Keratinocyte (primary cell): ENCODE data around the gene SCAPER. TPM values are rescaled to one million over a fixed set of nuclear protein-coding genes. Genes with fewer than 3 reads are reported as not detected.

Experiments used
- DNase-seq: peaks from one replicate; pipeline ENCODE4 v3.0.0-alpha.2; 2011; ENCODE audit warnings: low read depth, missing footprints, low spot score
- FAIRE-seq: peaks from 2 replicates; lab custom pipeline; 2011; peaks lifted over from hg19 to GRCh38; lab: Jason Lieb, UNC
- H2AFZ ChIP-seq: 2 replicates; pipeline ENCODE4 v1.6.0; 2012; ENCODE audit warnings: low read length, control low read depth, inconsistent platforms; ENCODE audit not compliant: control insufficient read depth
- H3K27ac ChIP-seq: 2 replicates; pipeline ENCODE4 v1.5.1; 2011; ENCODE audit warnings: low read length; ENCODE audit not compliant: control insufficient read depth, insufficient read depth
- H3K27me3 ChIP-seq: 3 replicates; pipeline ENCODE4 v1.6.0; 2011; ENCODE audit warnings: low read length; ENCODE audit not compliant: control insufficient read depth, insufficient read depth; ENCODE audit errors: extremely low read depth
- H3K36me3 ChIP-seq, 2 experiments: 2 replicates in 1 of 2; 3 replicates in 1 of 2; pipeline ENCODE4 v1.5.1; 2011; ENCODE audit warnings: low read length in 2 of 2, mild to moderate bottlenecking in 1 of 2; ENCODE audit not compliant: control insufficient read depth in 2 of 2, insufficient read depth in 2 of 2; ENCODE audit errors: extremely low read depth in 1 of 2
- H3K4me1 ChIP-seq: 3 replicates; pipeline ENCODE4 v1.5.1; 2011; ENCODE audit warnings: low read length; ENCODE audit not compliant: control insufficient read depth, insufficient read depth; ENCODE audit errors: extremely low read depth
- H3K4me2 ChIP-seq: 3 replicates; pipeline ENCODE4 v1.6.0; 2011; ENCODE audit warnings: low read depth, low read length; ENCODE audit not compliant: control insufficient read depth, insufficient read depth; ENCODE audit errors: extremely low read depth
- H3K4me3 ChIP-seq, 3 experiments: fragments of 200-600 bp in 1 of 3; sonication (generic) in 1 of 3; 2 replicates in 2 of 3; 3 replicates in 1 of 3; pipeline ENCODE4 v1.5.1; 2011 to 2016; ENCODE audit warnings: low read length in 3 of 3, mild to moderate bottlenecking in 3 of 3, control low read depth in 2 of 3, inconsistent platforms in 1 of 3, low read depth in 1 of 3, mixed read lengths in 1 of 3, mixed run types in 1 of 3, moderate library complexity in 1 of 3; ENCODE audit not compliant: control insufficient read depth in 2 of 3, insufficient read depth in 2 of 3; ENCODE audit errors: extremely low read depth in 1 of 3
- H3K79me2 ChIP-seq: 2 replicates; pipeline ENCODE4 v1.6.0; 2012; ENCODE audit warnings: low read length; ENCODE audit not compliant: control insufficient read depth, insufficient read depth
- H3K9ac ChIP-seq: 3 replicates; pipeline ENCODE4 v1.6.0; 2011; ENCODE audit warnings: low read length; ENCODE audit not compliant: control insufficient read depth, insufficient read depth; ENCODE audit errors: extremely low read depth
- H3K9me1 ChIP-seq: 3 replicates; pipeline ENCODE4 v1.6.0; 2011; ENCODE audit warnings: low read length; ENCODE audit not compliant: control insufficient read depth, insufficient read depth; ENCODE audit errors: extremely low read depth
- H3K9me3 ChIP-seq: 2 replicates; pipeline ENCODE4 v1.5.1; 2012; ENCODE audit warnings: low read depth, low read length; ENCODE audit not compliant: control insufficient read depth
- H4K20me1 ChIP-seq: 3 replicates; pipeline ENCODE4 v1.6.0; 2011; ENCODE audit warnings: low read length; ENCODE audit not compliant: control insufficient read depth, insufficient read depth; ENCODE audit errors: extremely low read depth
- CTCF ChIP-seq, 3 experiments: IDR thresholded peaks in 1 of 3; conservative IDR thresholded peaks in 1 of 3; optimal IDR thresholded peaks in 1 of 3; 2 replicates in 2 of 3; 3 replicates in 1 of 3; pipeline versions ENCODE3 to v1.5.1; 2011; ENCODE audit warnings: low read length in 3 of 3, mild to moderate bottlenecking in 3 of 3, moderate library complexity in 2 of 3, control low read depth in 1 of 3, inconsistent platforms in 1 of 3; ENCODE audit not compliant: insufficient read depth in 2 of 3; ENCODE audit errors: extremely low read depth in 1 of 3
- EZH2 ChIP-seq: IDR thresholded peaks from one replicate; pipeline ENCODE4 v1.6.1; 2012; ENCODE audit warnings: inconsistent platforms, mild to moderate bottlenecking, low read length, moderate library complexity
- dilution Hi-C: fragments of 300-500 bp; cut with MboI; formaldehyde crosslinking; loops from one replicate; pipeline ENCODE4 v1.7.0; 2020; ENCODE audit warnings: low sequenced_read_pairs; ENCODE audit not compliant: extremely low pct_ligation_motif_present
- polyA plus RNA-seq, 5 experiments: library from polyadenylated mRNA; depleted of rRNA in 3 of 5; stranded (reverse) in 3 of 5; stranded (forward) in 1 of 5; unstranded in 1 of 5; fragments of >200 nt; gene quantifications; 1 replicate in 1 of 5; 2 replicates in 3 of 5; 3 replicates in 1 of 5; pipeline versions ENCODE4 v1.2.1 to v1.2.3, GENCODE V29; 2011 to 2012; ENCODE audit warnings: missing spikeins in 2 of 5, low read depth in 1 of 5, low replicate concordance in 1 of 5

The SCAPER gene
- polyA plus RNA-seq, 1 donor (not counting 4 experiments of a cell fraction or from before 2014, with no cell fraction given): 5.2 TPM

GRCh38 chr15:76664895-76665294 lies 240.2 kb downstream of the SCAPER start:
- Histone ChIP-seq H3K27ac (no peak overlapping the region), H3K4me1 (no peaks in the 10 kb centered on the region), H3K9me3 (no peaks in the 10 kb centered on the region), H3K36me3 (no peaks in the 10 kb centered on the region), H3K4me3 (no peak overlapping the region), H4K20me1 (no peaks in the 10 kb centered on the region), H3K79me2 (no peaks in the 10 kb centered on the region), H3K9ac (no peak overlapping the region), H2AFZ (no peak overlapping the region), H3K4me2 (no peak overlapping the region), H3K27me3 (no peaks in the 10 kb centered on the region), H3K9me1 (no peaks in the 10 kb centered on the region)
- FAIRE-seq (no peak), DNase-seq (no peak)
- TF ChIP-seq CTCF (optimal IDR thresholded peaks at IDR 0.05 in 1 of 3, IDR thresholded peaks at IDR 0.05 in 1 of 3, conservative IDR thresholded peaks at IDR 0.05 in 1 of 3; ENCODE audit: extremely low read depth in 1 of 3, insufficient read depth in 2 of 3, low read length in 3 of 3): no peak
- no peak for TF ChIP-seq EZH2
- dilution Hi-C loops: no loop called here

- Histone ChIP-seq H3K4me2 (no peak overlapping the region), H3K36me3 (no peaks in the 10 kb centered on the region), H3K9ac (no peak overlapping the region), H3K27me3 (no peaks in the 10 kb centered on the region), H3K9me1 (no peaks in the 10 kb centered on the region), H3K4me1 (no peaks in the 10 kb centered on the region), H3K27ac (no peak overlapping the region), H3K9me3 (no peaks in the 10 kb centered on the region), H4K20me1 (no peaks in the 10 kb centered on the region), H2AFZ (no peak overlapping the region), H3K79me2 (no peaks in the 10 kb centered on the region), H3K4me3 (no peak overlapping the region)
- FAIRE-seq (no peak), DNase-seq (no peak)
- no peak for TF ChIP-seq CTCF (optimal IDR thresholded peaks at IDR 0.05 in 1 of 3, IDR thresholded peaks at IDR 0.05 in 1 of 3, conservative IDR thresholded peaks at IDR 0.05 in 1 of 3; ENCODE audit: extremely low read depth in 1 of 3, insufficient read depth in 2 of 3, low read length in 3 of 3)
- TF ChIP-seq EZH2: no peak
- dilution Hi-C loops: no loop called here
Observed at GRCh38 chr15:76664411-76664810, 240.7 kb downstream of the SCAPER start.
